HL-60 (cell line): ENCODE data around the gene COMMD4.

Experiments used
- DNase-seq, 2 experiments: peaks; one replicate each; pipeline ENCODE4 v3.0.0-alpha.2; 2010 to 2020; ENCODE audit warnings: low read depth in 1 of 2, low spot score in 1 of 2
- H3K27ac ChIP-seq: fragments of 250-450 bp; sonication (Bioruptor Pico); replicated peaks from 2 replicates; pipeline ENCODE4 v1.5.1; 2020; ENCODE audit warnings: mild to moderate bottlenecking, moderate library complexity
- H3K27me3 ChIP-seq: fragments of 250-450 bp; sonication (Bioruptor Pico); 2 replicates; pipeline ENCODE4 v1.5.1; 2021; ENCODE audit warnings: mild to moderate bottlenecking, moderate library complexity; ENCODE audit not compliant: insufficient read depth, poor library complexity, severe bottlenecking
- H3K4me3 ChIP-seq: replicated peaks from 2 replicates; pipeline ENCODE4 v1.5.1; 2011; ENCODE audit warnings: mild to moderate bottlenecking, control low read depth, low read length; ENCODE audit not compliant: insufficient read depth
- CTCF ChIP-seq: IDR thresholded peaks from one replicate; pipeline ENCODE4 v1.5.1; 2011; ENCODE audit warnings: low read length, control low read depth, inconsistent platforms; ENCODE audit not compliant: insufficient read depth
- GABPA ChIP-seq: IDR thresholded peaks from 2 replicates; pipeline ENCODE4 v1.6.1; 2012; ENCODE audit warnings: low read depth
- POLR2AphosphoS5 ChIP-seq: IDR thresholded peaks from 2 replicates; pipeline ENCODE4 v1.6.1; 2012; ENCODE audit warnings: low read depth
- REST ChIP-seq: IDR thresholded peaks from 2 replicates; pipeline ENCODE4 v1.6.1; 2012; ENCODE audit warnings: low read depth; ENCODE audit not compliant: insufficient replicate concordance
- SPI1 ChIP-seq: IDR thresholded peaks from 2 replicates; pipeline ENCODE4 v1.6.1; 2012; ENCODE audit warnings: low read depth, mild to moderate bottlenecking, borderline replicate concordance

The COMMD4 gene

GRCh38 chr15:75352186-75353080, 16.6 kb downstream of the COMMD4 start:
- H3K27me3 ChIP-seq, result peaks cover 9% of the 10 kb centered on the region
- TF ChIP-seq CTCF, result no peak
- TF ChIP-seq SPI1, result no peak
- no peak for TF ChIP-seq REST
- no peak; the same call in 1 of the 2 replicates for TF ChIP-seq POLR2AphosphoS5
- TF ChIP-seq GABPA, result no peak
- no peak overlapping the region for H3K4me3 ChIP-seq
- no peak for DNase-seq
- H3K27ac ChIP-seq, result no peak overlapping the region

- TF ChIP-seq CTCF, result no peak
- no peak for TF ChIP-seq GABPA
- TF ChIP-seq POLR2AphosphoS5, result no peak; the same call in 1 of the 2 replicates
- no peak for TF ChIP-seq SPI1
- no peak for TF ChIP-seq REST
- DNase-seq, result no peak
- Histone ChIP-seq H3K27ac (no peak overlapping the region), H3K27me3 (no peaks in the 10 kb centered on the region), H3K4me3 (no peak overlapping the region)
Measured at GRCh38 chr15:75353604-75354003, 17.7 kb downstream of the COMMD4 start.

- no peak for DNase-seq
- no peak overlapping the region for H3K27ac ChIP-seq
- TF ChIP-seq POLR2AphosphoS5 (no peak), REST (no peak), SPI1 (no peak), CTCF (no peak), GABPA (no peak)
- no peak overlapping the region for H3K4me3 ChIP-seq
- H3K27me3 ChIP-seq, result no peaks in the 10 kb centered on the region
Measured at GRCh38 chr15:75354454-75354853, 18.6 kb downstream of the COMMD4 start.
